ENCODE measurements around the gene RANGAP1.

RANGAP1 gene

GRCh38 chr22:41256254-41257253 lies 29.4 kb downstream of the RANGAP1 start:
- FAIRE-seq: no peak

DNA sequence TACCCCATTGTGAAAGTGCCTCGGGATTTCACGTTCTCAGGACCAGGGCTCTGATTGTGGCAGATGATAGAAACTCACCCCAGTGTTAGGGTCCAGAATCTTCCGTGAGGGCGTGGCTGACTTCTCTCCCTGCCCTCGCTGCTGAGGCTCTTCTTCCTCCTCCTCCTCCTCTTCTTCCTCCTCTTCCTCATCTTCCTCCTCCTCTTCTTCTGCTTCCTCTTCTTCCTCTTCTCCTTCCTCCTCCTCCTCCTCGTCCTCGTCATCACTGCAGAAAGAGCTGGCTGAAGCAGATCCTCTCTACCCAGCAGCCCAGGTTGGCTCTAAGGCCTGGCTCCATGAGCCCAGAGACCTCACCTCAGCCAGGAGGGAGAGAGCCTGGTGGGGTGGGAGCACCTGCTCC lies 31.8 kb downstream of the RANGAP1 start:
- FAIRE-seq: no peak

DNA sequence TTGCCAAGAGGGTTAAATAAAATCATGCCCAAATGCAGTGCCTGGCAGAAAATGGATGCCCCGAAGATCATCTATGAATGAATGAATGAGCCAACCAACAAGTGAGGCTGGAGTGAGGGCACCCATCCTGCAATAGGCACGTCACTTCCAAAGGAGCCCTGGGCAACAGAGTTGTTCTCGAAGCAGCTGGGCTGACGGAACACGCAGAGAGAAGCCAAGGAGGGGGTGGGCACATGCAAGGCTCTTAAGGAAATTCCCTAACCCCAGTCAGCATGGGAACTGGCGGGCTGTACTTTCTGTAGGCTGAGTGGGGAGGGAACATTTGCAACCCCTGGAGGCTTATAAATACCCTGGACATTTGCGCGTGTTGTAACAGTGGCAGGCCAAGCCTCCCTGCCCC lies 33.6 kb downstream of the RANGAP1 start:
- FAIRE-seq: no peak

DNA sequence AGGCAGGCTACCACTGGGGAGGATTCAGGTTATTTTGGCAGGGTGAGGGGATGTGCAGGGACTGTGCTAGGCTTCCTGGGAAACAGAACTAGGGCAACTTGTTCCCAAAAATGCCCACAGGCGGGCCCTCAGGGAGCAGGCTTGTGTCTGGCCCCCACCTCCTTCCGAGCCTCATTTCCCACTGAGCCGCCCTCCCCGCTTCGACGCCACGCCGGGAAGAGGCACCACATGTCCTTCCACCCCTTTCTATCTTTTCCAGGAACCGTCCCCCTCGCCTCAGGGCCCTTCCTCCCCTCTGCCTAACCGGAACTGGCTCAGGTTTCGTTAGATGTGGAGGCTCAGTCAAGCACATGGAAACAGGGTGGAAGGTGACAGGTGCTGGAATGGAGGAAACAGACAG lies 35.9 kb downstream of the RANGAP1 start:
- no peak for FAIRE-seq

DNA sequence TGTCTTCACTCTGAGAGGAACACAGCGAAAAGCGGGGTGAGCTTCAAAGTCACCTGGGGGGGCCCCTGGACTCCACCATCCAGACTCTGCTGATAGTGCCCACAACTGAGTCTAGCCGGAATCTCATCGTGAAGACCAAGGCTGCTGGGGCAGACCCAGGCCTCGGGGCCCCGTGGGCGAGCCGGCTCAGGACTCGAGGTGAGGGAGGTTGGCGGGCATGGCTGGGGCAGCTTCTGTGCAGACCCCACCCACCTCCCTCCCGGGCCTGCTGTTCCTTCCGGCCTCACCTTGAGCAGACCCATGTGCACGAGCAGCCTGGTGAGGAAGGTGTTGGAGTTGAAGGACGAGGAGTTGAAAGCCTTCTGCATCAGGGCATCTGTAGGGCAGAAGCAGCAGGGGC lies 36.5 kb downstream of the RANGAP1 start:
- FAIRE-seq: no peak

DNA sequence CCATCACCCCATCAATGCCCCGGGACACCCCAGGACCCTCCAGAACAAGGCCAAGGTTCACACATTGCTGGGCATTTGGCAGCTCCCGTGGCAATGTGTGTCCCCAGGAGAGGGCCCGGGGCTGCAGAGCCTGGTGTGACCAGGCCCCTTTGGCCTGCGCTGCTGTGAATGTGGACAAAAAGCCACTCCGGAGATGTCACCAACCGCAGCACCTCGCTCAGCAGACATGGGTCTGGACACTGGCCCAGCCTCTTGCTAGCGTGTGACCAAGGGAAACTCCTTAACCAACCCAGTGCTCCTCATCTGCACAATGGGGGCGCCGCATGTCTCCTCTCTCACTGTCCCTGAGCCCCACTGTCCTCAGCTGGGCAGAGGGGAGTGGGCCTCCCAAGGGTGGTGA lies 37.2 kb downstream of the RANGAP1 start:
- FAIRE-seq: no peak

DNA sequence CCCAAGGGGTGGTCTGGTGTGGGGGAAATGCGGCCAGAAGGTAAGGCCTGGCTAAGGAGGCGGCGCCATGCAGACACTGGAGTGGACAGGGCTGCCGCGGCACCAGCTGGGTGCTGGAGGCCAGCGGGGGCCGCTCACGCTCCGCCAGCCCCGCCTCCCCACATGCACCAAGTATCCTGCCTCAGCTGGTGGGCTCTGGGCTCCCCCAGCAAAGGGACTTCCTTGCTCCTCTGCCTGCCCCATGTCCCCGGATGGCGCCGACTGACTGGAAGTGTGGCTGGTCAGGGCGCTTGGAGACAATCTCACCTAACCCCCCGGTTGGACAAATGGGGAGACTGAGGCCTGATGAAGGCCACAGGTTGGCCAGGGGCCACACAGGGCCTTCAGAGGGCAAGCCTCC lies 37.7 kb downstream of the RANGAP1 start:
- no peak for FAIRE-seq

DNA sequence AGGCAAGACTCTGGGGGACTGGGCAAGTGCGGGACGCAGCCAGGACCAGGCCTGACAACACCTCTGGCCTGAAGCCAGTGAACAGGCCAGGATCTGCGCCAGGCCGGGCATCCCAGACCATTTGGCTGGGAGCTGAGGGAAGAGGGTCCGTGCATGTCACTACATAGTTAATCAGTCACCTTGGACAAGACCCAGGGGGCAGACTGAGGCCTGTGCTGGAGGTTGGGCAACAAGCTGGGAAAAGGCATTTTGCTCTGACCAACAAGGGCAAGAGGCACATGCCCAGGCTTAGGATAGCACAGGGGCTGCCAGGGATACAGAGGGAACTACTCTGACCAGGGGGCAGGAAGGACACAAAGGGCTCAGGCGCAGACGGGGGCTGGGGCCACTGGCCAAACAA lies 38.3 kb downstream of the RANGAP1 start:
- FAIRE-seq: no peak

DNA sequence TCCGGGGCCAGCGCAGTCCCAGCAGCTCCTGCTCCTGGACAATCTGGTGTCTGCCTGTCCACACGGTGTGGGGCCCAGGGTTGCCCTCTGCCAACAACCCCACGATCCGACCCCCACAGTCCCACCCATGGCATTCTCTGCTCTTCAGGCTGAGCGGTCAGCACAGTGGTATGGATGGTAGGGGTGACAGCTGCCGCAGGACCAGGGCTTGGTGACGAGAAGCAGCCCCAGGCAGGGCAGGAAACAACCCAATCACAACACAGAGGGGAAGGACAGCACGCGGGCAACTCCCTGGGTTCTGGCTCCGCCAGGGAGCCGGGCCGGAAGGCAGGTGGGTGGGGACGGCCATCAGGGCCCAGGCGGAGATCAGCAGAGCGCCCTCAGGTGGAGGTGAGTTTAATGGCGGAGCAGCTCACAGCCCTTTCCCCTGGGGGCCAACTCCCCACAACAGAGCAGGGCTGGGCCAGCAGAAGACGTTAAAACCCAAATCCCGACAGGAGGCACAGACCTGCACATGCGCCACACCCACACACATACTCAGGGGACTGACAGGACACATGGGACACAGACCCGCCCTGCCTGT lies 40.0 kb downstream of the RANGAP1 start:
- no peak for FAIRE-seq

DNA sequence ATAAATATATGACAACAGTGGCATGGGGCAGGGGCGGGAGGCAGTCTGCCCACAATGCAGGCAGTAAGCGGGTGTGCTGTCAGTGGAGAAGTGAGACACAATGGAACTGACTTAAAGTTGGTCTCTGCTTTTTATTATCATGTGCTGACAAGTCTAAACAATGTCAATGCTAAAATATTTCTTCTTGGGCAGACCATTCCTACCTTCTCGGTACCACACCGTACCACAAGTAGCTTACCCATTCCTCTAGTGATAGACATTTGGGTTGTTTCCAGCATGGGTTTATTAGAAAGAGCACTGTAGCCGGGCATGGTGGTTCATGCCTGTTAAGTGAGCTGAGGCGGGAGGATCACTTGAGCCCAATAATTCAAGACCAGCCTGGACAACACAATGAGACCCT lies 42.6 kb downstream of the RANGAP1 start:
- FAIRE-seq: no peak

DNA sequence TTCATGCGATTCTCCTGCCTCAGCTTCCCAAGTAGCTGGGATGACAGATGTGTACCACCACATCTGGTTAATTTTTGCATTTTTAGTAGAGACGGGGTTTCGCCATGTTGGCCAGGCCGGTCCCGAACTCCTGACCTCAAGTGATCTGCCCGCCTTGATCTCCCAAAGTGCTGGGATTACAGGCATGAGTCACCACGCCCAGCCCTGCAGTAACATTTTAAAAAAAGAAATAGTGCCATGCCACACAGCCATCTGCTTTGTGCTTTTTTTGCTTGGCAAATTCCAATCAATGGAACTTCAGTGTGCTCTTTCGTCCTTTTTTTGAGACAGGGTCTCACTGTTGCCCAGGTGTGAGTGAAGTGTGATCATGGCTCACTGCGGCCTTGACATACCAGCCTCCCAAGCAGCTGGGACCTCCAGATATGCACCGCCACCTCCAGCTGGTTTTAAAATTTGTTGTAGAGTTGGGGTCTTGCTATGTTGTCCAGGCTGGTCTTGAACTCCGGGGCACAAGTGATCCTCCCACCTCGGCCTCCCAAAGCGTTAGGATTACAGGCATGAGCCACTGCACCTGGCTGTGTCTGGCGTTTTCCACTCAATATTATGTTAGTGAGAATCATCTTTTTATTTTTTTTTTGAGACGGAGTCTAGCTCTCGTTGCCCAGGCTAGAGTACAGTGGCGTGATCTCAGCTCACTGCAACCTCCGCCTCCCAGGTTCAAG lies 43.4 kb downstream of the RANGAP1 start:
- no peak for FAIRE-seq

- no peak for FAIRE-seq
Measured at GRCh38 chr22:41241133-41241676, 44.8 kb downstream of the RANGAP1 start.

- no peak for FAIRE-seq
Measured at GRCh38 chr22:41240377-41241132, 45.4 kb downstream of the RANGAP1 start, which contains the start of gene CHADL. TSS of gene CHADL (minus strand) at chr22:41240931. CDS start at chr22:41240881, 50 bp downstream.

DNA sequence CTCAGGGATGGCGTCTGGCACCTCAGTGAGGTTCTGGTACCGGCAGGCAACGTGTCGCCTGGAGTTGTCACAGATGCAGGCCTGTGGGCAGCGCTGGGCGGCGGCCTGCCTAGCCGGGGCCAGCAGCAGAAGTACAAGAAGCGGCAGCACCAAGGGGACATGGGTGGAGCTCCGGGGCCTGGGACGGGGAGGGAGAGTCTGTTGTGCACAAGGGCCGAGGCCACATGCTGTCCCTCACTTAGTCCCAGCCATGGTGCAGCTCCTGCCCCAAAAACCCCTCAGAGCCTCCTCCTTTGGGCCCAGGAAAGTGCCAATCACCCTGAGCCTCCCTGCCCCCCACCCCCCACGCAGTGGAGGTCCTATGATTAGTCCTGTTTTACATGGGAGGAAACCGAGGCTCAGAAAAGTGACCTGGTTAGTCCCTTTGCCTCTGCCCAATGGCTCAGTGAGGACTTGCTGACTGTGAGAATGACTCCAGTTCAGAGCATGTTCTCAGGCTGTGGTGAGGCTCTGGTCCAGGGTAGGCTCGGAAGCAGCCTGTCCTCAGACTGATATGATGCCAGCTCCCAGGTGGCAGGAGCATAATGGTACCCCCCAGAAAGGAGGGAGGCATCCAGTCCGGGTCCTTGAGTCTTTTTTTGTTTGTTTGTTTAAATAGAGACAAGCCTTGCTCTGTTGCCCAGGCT lies 46.4 kb downstream of the RANGAP1 start:
- no peak for FAIRE-seq

GRCh38 chr22:41238570-41239442 lies 47.2 kb downstream of the RANGAP1 start:
- no peak for FAIRE-seq

GRCh38 chr22:41237707-41238569 lies 48.0 kb downstream of the RANGAP1 start:
- FAIRE-seq: no peak

- no peak for FAIRE-seq
Measured at GRCh38 chr22:41237036-41237706, 48.8 kb downstream of the RANGAP1 start.

DNA sequence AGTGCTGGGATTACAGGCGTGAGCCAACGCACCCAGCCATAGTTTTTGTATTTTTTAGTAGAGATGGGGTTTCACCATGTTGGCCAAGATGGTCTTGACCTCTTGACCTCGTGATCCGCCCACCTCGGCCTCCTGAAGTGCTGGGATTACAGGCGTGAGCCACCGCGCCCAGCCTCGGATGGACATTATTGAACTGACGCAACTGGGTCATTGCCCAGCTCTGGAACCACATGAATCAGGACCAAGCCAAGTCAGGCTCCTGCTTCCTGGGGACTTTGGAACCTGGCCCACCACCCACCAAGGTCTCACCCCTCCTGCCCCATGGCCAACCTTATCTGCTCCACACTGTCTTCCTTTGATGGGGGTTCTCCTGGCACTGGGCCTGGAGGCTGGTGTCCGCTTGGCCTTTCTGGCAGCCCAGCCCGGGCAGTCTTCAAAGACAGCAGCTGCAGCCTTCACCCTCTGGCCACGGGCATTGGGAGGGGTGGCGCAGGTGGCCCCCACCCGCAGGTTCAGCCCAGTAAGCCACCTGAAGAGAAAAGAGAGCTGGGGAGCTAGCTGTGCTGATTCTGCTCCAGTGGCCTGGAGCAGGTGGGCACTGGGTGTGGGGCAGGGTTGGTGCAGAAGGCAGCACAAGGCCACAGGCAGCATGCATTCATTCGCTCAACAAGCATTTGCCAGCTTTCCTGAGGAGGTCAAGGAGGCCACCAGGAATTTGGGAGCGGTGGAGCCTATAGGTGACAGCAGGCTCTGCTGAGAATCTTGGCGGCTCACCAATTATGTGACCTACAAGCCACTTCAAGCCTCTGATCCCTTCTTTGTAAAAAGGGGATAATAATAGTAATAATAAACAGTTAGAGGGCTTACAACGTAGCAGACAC lies 50.9 kb downstream of the RANGAP1 start:
- FAIRE-seq: no peak

Measured in TTC549 (cell line).